Aorta (tissue), 5 donors: Measurements from ENCODE around the gene IL1A. TPM values are rescaled to one million over a fixed set of nuclear protein-coding genes. Genes with fewer than 3 reads are reported as not detected.
A peak's percentile ranks its signal among the peaks of the same experiment; 100 is the strongest.

Source experiments
- ATAC-seq: fragments of 200-7000 bp; cut with Tn5 transposase; one replicate; pipeline ENCODE4 v1.9.1; 2022; ENCODE audit warnings: moderate library complexity; ENCODE audit not compliant: low FRiP score
- DNase-seq, 2 donors: peaks; one replicate each; pipeline ENCODE4 v3.0.0-alpha.2; 2020
- H3K27ac ChIP-seq, 2 donors: one replicate each; pipeline ENCODE4 v1.5.1; 2013; ENCODE audit warnings: low read length in 2 of 2, mild to moderate bottlenecking in 2 of 2, moderate library complexity in 2 of 2, control low read depth in 1 of 2, inconsistent platforms in 1 of 2, low read depth in 1 of 2
- H3K27me3 ChIP-seq, 2 donors: one replicate each; pipeline ENCODE4 v1.6.1; 2013; ENCODE audit warnings: control low read depth in 1 of 2, low read length in 1 of 2, mild to moderate bottlenecking in 1 of 2, moderate library complexity in 1 of 2; ENCODE audit not compliant: insufficient read depth in 2 of 2, control insufficient read depth in 1 of 2
- H3K36me3 ChIP-seq, 2 donors: one replicate each; pipeline ENCODE4 v1.6.1; 2013; ENCODE audit warnings: control low read depth in 1 of 2, low read length in 1 of 2, mild to moderate bottlenecking in 1 of 2; ENCODE audit not compliant: insufficient read depth in 2 of 2, control insufficient read depth in 1 of 2
- H3K4me1 ChIP-seq, 2 donors: one replicate each; pipeline ENCODE4 v1.6.1; 2013; ENCODE audit warnings: low read length in 2 of 2, control low read depth in 1 of 2, mild to moderate bottlenecking in 1 of 2, moderate library complexity in 1 of 2; ENCODE audit not compliant: insufficient read depth in 2 of 2, control insufficient read depth in 1 of 2
- H3K4me3 ChIP-seq, 2 donors: one replicate each; pipeline ENCODE4 v1.5.1; 2013; ENCODE audit warnings: low read length in 2 of 2, control low read depth in 1 of 2, mild to moderate bottlenecking in 1 of 2
- H3K9me3 ChIP-seq: one replicate; pipeline ENCODE4 v1.6.1; 2013; ENCODE audit warnings: mild to moderate bottlenecking, low read length; ENCODE audit not compliant: control insufficient read depth
- whole genome bisulfite sequencing, 2 donors: extraction: QIAGEN DNeasy Blood & Tissue Kit; methylation state at CpG; one replicate each; pipeline ENCODE4 v1.1.7; 2013; 5-methylcytosine and 5-hydroxymethylcytosine counted together
- intact Hi-C, 2 donors: fragments of 100-400 bp; cut with DNase I; formaldehyde crosslinking; loops; one replicate each; pipeline versions ENCODE4 v1.14.2 to v1.15.0; 2022
- polyA plus RNA-seq, 2 donors: library from polyadenylated mRNA; stranded (reverse); fragments of 200-250 nt; gene quantifications; one replicate each; pipeline ENCODE4 v1.2.3, GENCODE V29; 2013
- total RNA-seq, 2 donors: library from RNA; stranded (reverse); fragmentation: NEBNext Ultra II Directional; extraction: Animal tissue kit (Norgen Biotek cat#: 25700); gene quantifications; one replicate each; pipeline ENCODE4 v1.2.1, GENCODE V29; 2021
- donor health status: healthy with polysubstance abuse.
- donor health status: Bipolar disorder and iron deficiency.
- donor health status: DM: no; HTN: no; CAD: no.
- donor health status: DM: no; HTN: no; CAD: no.
- donor health status: DM: yes; HTN: yes; CAD: no.

The IL1A gene
- total and polyA plus RNA-seq, 4 donors, result 0.19 TPM; not detected in 3

- DNase-seq (no peak), ATAC-seq (no peak)
- H3K36me3 ChIP-seq, result no peaks in the 10 kb centered on the region
- no peaks in the 10 kb centered on the region for H3K9me3 ChIP-seq
- H3K4me1 ChIP-seq, result no peaks in the 10 kb centered on the region
- no peaks in the 10 kb centered on the region for H3K27me3 ChIP-seq
- intact Hi-C loops, result no loop called here
- no peak overlapping the region for H3K27ac ChIP-seq
- H3K4me3 ChIP-seq, result no peak overlapping the region
Observed at GRCh38 chr2:112750560-112750843, 33.8 kb downstream of the IL1A start.

- WGBS, 2 donors, result 70 to 71% methylated on average over 9 of the region's 9 CpGs
- no peak overlapping the region for H3K4me3 ChIP-seq
- no peak overlapping the region for H3K27ac ChIP-seq
- DNase-seq (peak; percentile 84 to 86), ATAC-seq (peak; percentile 60)
- no peaks in the 10 kb centered on the region for H3K9me3 ChIP-seq
- no peaks in the 10 kb centered on the region for H3K4me1 ChIP-seq
- no peaks in the 10 kb centered on the region for H3K27me3 ChIP-seq
- H3K36me3 ChIP-seq, result no peaks in the 10 kb centered on the region
- intact Hi-C loops, result no loop called here
Observed at GRCh38 chr2:112749755-112750559, 34.3 kb downstream of the IL1A start.

- DNase-seq (no peak), ATAC-seq (no peak)
- H3K27me3 ChIP-seq, result no peaks in the 10 kb centered on the region
- intact Hi-C loops, result no loop called here
- H3K4me1 ChIP-seq, result no peaks in the 10 kb centered on the region
- H3K9me3 ChIP-seq, result no peaks in the 10 kb centered on the region
- no peaks in the 10 kb centered on the region for H3K36me3 ChIP-seq
- no peak overlapping the region for H3K4me3 ChIP-seq
- 94% methylated on average over 7 of the region's 7 CpGs for WGBS, 2 donors
- no peak overlapping the region for H3K27ac ChIP-seq
Observed at GRCh38 chr2:112740527-112740926, 43.8 kb downstream of the IL1A start.

GRCh38 chr2:112737542-112738232 is 46.6 kb downstream of the IL1A start:
- H3K27ac ChIP-seq, result no peak overlapping the region
- no peak for ATAC-seq

GRCh38 chr2:112733871-112734270 is 50.4 kb downstream of the IL1A start:
- Histone ChIP-seq H3K27ac (no peak overlapping the region), H3K27me3 (no peaks in the 10 kb centered on the region), H3K9me3 (no peaks in the 10 kb centered on the region), H3K4me3 (no peak overlapping the region), H3K36me3 (no peaks in the 10 kb centered on the region), H3K4me1 (no peaks in the 10 kb centered on the region)
- intact Hi-C loops, result no loop called here
- ATAC-seq, result no peak
- DNase-seq, result no peak
- 27 to 28% methylated on average over 1 of the region's 1 CpG for WGBS, 2 donors

More at GRCh38 chr2:112737542-112738232, 46.6 kb downstream of the IL1A start:
- H3K4me3 ChIP-seq, result no peak overlapping the region
- no peaks in the 10 kb centered on the region for H3K27me3 ChIP-seq
- intact Hi-C loops, result no loop called here
- no peaks in the 10 kb centered on the region for H3K36me3 ChIP-seq
- 81 to 82% methylated on average over 1 of the region's 1 CpG for WGBS, 2 donors
- H3K9me3 ChIP-seq, result no peaks in the 10 kb centered on the region
- no peaks in the 10 kb centered on the region for H3K4me1 ChIP-seq
- no peak for DNase-seq

- no peak for ATAC-seq
- intact Hi-C loops, result no loop called here
- no peak for DNase-seq
- Histone ChIP-seq H3K27ac (no peak overlapping the region), H3K4me3 (no peak overlapping the region), H3K36me3 (no peaks in the 10 kb centered on the region), H3K27me3 (no peaks in the 10 kb centered on the region), H3K4me1 (no peaks in the 10 kb centered on the region), H3K9me3 (no peaks in the 10 kb centered on the region)
- 14 to 27% methylated on average over 4 of the region's 4 CpGs for WGBS, 2 donors
Observed at GRCh38 chr2:112733456-112733855, 50.8 kb downstream of the IL1A start.

- intact Hi-C loops, result no loop called here
- no peak for ATAC-seq
Observed at GRCh38 chr2:112731479-112731878, 52.8 kb downstream of the IL1A start.

GRCh38 chr2:112730791-112731190 is 53.5 kb downstream of the IL1A start:
- WGBS, 2 donors, result 73 to 74% methylated on average over 5 of the region's 5 CpGs
- Histone ChIP-seq H3K27ac (no peak overlapping the region), H3K4me1 (no peaks in the 10 kb centered on the region), H3K36me3 (no peaks in the 10 kb centered on the region), H3K27me3 (no peaks in the 10 kb centered on the region), H3K9me3 (no peaks in the 10 kb centered on the region), H3K4me3 (no peak overlapping the region)
- intact Hi-C loops, result no loop called here
- ATAC-seq (no peak), DNase-seq (no peak)

More at GRCh38 chr2:112731479-112731878, 52.8 kb downstream of the IL1A start:
- no peak for DNase-seq
- no peaks in the 10 kb centered on the region for H3K9me3 ChIP-seq
- H3K4me3 ChIP-seq, result no peak overlapping the region
- no peak overlapping the region for H3K27ac ChIP-seq
- no peaks in the 10 kb centered on the region for H3K4me1 ChIP-seq
- no peaks in the 10 kb centered on the region for H3K27me3 ChIP-seq
- no peaks in the 10 kb centered on the region for H3K36me3 ChIP-seq
- WGBS, 2 donors, result 91 to 93% methylated on average over 2 of the region's 2 CpGs

- no peaks in the 10 kb centered on the region for H3K27me3 ChIP-seq
- ATAC-seq, result no peak
- intact Hi-C loops, result no loop called here
- WGBS, 2 donors, result 90% methylated on average over 8 of the region's 8 CpGs
- H3K4me1 ChIP-seq, result no peaks in the 10 kb centered on the region
- no peak for DNase-seq
- H3K27ac ChIP-seq, result no peak overlapping the region
- no peaks in the 10 kb centered on the region for H3K9me3 ChIP-seq
- H3K4me3 ChIP-seq, result no peak overlapping the region
- no peaks in the 10 kb centered on the region for H3K36me3 ChIP-seq
Observed at GRCh38 chr2:112730216-112730615, 54.1 kb downstream of the IL1A start.
